T1000 (cell line): ENCODE measurements around the gene OR10G3.
"Not testable (repeated sequence)": the region's sequence is repeated elsewhere in the genome, so short reads cannot be mapped to it uniquely, and the experiment has no call there.

Source experiments
- DNase-seq: peaks from one replicate; lab custom pipeline; 2025; ENCODE audit warnings: mixed read lengths; lab: John Stamatoyannopoulos, UW

The OR10G3 gene

DNA sequence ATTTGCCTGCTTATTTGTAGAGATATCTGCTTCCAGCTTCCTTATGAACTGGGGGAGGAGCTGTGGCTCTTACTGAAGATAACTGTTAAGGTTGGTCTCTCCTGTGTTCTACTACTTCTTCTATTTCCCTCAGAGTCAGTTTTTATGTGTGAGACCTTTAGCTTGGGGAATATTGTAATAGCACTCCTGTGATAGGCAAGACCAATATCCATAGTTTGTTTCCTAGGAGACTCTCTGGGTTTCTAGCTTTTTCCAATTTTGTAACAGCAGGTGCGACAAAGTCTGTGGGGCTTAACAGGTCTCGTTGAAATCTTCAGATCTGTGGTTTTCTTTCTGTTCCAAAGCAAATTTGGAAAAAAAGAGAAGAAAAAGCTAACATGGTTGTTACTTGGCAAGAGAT is at the start of gene OR10G3:
OR10G3 (minus strand) TSS at position 101 of the 400 bp plus-strand sequence. CDS start 9,332 bp downstream, outside the sequence.
- DNase-seq, result no peak

- no peak for DNase-seq
Observed at GRCh38 chr14:21626491-21627230, 46.8 kb upstream of the OR10G3 start.

GRCh38 chr14:21617614-21618013 is 37.7 kb upstream of the OR10G3 start:
- DNase-seq, result no peak

DNA sequence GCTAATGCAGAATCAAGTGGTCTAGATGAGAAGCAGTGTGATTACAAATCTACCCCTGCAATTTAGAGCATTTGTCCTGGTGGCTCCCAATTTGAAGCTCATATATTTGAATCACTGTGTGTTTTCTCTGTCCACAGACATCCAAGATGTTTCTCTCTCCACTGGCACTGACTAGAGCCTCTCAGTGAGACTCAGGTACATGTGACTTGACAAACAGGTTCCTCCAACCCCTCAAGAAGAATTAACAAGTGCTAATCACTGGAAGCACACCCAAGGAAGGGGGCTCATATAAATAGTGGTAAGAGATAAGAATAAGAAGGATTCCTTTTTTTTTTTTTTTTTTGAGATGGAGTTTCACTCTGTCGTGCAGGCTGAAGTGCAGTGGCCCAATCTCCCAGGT is 34.4 kb upstream of the OR10G3 start:
- DNase-seq, result no peak

DNA sequence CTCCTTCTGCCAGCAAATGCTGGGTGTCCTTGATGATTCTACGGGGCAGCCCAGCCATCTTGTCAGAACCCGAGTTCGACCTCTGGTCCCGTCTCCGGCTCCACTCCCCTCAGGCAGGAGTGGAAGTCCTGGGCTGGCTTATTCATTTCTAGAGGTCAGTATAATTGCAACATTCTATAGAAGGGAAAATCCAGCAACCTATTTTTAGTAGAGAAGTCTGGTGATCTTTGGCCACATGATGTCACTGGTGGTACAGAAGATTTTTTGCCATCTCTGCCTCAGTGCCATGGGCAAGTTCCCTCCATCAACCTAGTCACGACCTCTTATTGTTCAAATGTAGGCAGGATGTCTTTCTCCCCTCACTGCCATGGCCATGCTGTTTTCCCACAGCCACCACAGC is 32.4 kb upstream of the OR10G3 start:
- DNase-seq, result no peak

- not testable (repeated sequence) for DNase-seq
Observed at GRCh38 chr14:21602181-21602580, 22.3 kb upstream of the OR10G3 start.

- DNase-seq, result no peak
Observed at GRCh38 chr14:21589317-21589716, 9.4 kb upstream of the OR10G3 start.

DNA sequence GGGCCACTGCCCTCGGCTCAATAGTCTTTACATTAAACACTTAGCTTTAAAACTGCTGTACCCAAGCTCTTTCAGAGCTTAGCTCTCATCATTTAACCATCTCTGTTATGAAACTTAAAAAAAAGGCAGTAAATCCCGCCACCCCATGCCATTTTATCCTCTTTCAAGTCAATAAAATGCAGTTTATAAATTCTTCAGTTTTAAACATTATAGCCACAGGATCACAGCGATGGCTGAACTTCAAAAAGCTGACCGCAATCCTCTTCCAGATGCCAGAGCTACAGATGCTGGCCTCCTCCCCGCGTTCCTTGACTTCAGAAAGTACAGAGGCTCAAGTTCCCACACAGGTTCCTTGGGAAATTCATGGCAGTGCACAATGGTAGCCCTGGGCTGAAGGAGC is 4.2 kb downstream of the OR10G3 start:
- no peak for DNase-seq

GRCh38 chr14:21572604-21573003 is 7.3 kb downstream of the OR10G3 start:
- DNase-seq, result no peak

DNA sequence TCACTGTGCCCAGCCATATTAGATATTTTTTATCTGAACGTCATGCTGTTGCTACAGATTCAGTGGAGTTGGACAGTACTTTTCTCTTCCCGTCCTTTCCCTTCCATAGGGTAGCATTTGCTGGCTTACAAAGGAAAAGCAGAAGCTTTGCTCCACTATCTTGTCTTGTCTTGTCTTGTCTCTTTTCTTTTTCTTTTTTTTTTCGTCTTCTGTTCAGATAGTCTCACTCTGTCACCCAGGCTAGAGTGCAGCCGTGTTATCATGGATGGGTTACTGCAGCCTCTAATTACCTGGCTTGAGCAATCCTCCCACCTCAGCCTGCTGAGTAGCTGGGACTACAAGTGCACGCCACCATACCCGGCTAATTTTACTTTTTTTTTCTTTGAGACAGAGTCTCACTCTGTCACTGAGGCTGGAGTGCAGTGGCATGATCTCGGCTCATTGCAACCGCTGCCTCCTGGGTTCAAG is 21.1 kb downstream of the OR10G3 start:
- no peak for DNase-seq

DNA sequence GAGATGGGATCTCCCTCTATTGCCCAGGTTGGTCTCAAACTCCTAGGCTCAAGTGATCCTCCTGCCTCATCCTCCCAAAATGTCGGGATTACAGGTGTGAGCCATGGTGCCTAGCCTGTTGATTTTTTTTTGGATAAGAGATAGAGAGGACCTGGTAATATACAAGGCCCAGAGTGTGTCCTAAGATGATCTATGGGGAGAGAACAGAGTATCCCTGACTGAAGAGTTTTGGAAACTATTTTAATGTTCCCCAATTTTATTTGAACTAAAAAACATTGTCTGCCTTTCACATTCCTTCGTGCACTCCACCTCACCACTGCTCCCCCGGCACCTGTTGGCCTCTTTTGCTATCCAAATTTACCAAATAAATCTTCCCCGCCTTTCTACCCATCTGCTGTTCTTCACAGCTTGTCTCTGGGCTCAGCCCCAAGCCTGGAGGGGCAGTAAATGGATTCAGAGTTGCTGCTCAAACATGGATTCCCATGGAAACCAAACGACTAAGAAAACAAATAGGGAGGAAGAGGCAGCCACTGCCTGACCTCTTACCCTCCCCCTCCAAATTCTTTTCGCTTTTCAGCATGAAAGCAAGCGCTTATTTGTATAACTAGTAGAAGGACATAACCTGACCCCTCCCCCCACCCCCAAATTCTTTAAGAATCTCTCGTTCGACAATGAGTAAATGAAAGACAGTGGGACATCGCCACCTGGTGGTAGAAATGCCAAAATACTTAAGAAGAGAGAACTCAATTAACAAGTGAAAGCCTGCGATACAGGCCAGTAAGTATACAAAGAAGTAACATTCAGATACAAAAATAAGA is 22.6 kb downstream of the OR10G3 start:
- DNase-seq, result peak; percentile 52

DNA sequence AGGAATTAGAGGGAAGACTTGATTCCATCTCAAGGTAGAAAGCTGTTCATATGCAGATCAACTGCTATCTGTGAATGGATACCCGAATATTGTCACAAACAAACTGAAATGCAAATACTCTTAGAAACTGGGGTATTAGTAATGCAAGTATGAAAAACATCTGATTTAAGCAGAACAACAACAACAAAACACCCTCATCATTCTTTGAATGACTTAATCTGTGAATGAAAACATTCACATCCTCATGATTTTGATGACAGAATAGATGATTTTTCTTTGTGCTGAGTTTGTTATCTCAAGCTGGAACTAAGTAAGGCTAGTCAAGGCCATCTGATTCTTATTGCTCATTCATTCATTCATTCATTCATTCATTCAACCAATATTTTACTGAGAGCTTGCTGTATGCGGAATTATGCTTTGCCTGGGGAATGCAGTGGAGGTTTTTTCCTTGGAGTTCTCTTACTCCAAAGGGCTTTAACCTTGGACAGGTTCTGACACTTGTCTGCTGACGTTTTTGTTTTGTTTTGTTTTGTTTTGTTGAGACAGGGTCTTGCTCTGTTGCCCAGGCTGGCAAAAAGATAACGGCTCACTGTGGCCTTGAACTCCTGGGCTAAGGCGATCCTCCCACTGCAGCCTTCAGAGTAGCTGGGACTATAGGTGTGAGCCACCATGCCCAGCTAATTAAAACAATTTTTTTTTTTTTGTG is 23.3 kb downstream of the OR10G3 start:
- DNase-seq, result no peak

DNA sequence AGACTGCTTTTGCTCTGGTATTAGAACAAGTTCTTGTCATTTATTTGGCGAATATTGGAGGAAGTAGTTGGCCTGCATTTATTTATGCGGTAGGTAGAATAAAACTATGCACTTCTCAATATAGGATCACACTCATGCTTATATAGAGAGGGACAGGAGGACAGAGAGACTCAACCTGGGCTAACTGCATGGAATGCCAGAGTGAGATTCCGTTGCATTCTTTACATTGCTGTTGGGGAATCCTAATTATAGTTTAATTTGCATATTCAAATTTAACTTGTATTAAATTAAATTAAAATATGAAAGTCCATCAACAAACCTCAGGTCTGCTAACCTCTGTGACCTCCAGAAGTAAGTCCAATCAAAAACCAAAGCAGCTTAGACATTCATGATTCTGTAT is 26.6 kb downstream of the OR10G3 start:
- no peak for DNase-seq

- not testable (repeated sequence) for DNase-seq
Observed at GRCh38 chr14:21544588-21544987, 35.3 kb downstream of the OR10G3 start.

DNA sequence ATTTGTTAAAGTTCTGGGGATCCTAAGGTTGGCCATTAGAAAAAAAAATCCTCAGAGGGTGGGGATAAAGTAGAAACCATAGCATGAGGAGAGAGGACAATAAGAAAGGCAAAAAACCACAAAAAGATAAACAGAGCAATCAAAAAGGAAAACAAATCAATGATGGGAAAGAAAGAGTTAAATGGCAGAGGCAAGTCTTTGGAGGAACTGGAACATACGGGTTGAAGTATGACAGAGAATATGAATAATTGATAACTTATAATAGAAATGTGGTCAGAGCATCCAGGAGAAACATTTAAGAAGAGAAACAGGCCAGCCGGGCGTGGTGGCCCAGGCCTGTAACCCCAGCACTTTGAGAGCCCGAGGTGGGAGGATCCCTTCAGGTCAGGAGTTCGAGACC is 35.9 kb downstream of the OR10G3 start:
- no peak for DNase-seq

DNA sequence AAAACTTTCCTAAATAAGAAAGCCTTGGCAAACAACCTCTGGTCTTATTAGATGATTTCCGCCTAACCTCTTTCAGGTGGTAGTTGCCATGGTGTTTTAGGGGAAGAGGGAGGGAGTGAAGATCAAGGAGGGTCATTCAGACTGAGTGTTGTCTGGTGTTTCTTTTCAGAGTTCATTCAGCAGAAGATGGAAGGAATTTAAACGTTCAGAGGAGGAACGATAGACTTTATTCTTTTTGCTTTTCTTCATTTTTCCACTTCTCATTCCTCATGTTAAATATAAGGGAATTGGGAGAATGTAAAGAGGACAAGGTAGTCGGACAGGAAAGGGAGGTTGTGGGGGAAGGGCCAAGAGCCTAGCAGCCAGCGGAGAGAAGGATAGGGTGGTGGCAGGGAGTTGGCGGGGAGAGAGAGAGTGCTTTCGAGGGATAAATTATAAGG is 36.3 kb downstream of the OR10G3 start:
- no peak for DNase-seq

DNA sequence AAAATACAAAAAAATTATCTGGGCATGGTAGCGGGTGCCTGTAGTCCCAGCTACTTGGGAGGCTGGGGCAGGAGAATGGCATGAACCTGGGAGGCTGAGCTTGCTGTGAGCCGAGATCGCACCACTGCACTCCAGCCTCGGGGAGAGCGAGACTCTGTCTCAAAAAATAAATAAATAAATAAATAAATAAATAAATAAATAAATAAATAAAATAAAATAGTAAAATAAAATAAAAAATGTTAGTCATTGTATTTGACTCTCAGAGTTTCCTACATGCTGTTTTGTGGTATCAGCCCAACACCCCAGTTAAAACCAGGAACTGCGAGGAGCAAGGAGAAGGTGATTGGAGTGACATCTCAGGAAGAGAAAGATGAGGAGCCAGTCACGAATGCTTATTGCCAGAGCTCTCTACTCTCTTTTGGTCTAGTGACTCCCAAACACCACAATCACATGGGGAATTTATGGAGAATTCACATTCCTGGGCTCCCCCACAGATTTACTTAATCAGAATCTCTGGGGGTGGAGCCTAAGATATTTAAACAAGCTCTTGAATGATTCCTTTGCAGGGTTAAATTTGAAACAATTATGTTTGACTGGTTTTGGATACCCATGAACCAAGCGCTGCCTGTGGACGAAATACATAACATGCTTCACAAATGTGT is 38.3 kb downstream of the OR10G3 start:
- no peak for DNase-seq

DNA sequence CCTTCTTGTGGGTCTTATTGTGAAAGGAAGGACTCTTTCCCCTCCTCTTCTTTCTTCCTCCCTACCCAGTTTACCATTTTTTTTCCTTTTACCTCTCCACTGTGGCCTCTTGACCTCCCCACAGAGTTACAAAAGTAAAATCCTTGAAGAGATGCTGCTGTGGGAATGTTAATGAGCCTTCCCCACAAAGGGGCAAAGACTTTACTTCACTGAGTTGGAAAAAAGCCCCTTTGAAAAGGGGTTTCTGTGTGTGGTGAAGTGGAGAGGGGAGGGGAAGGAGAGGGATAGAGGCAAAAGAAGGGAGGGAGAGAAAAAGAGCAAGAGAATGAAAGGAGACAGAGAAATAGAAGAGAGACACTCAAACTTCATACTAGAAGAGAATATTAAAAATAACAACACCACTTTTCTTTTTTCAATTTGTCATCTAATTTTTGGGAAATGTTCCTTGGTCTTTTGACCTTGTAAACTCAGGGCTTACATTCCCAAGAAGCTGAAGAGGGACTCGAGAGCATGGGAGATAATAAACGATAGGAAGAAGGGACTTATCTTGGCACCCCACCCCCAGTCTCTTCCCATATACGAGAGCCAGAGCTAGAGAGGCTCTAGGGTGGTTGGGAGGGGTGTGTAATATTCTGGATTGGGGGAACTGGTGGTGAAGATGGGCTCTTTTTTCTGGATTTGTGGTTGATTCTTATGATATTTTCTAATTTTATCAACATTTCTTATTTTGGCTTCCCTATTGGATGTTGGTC is 40.5 kb downstream of the OR10G3 start:
- DNase-seq, result no peak

- no peak for DNase-seq
Observed at GRCh38 chr14:21537090-21537424, 42.8 kb downstream of the OR10G3 start.

DNA sequence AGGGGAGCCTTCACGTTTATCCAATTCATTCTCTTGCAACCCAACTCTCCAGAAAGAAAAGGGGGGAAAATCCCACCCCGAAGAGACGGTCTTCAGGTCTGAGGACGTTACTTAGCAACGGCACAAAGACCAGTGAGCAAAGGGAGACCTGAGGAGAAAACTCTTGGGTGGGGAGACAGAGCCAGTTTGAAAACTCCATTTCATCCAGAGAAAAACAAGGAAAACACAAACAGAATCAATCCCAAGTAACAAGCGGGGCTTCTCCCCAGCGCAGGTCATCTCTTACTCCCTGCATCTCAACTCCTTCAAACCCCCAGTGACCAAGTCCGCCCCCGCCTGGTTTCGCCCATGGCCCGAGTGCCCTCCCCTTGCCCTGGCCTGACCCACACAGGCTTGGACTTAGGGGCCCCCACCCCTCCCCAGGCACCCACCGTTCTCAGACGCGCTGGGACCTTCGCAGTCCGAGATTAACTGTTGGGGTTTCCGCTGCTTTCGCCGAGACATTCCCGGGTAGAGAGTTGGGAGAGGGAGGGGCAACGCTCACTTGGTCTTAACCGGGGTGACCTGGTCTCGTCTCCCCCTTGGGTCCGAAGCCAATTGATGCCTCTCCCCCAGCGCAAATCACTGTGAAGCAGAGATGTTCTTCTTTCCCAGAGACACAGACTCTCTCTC is 43.3 kb downstream of the OR10G3 start:
- no peak for DNase-seq
